Dermis blood vessel endothelial cell (primary cell): ENCODE data around the gene FAM163B. TPM values are rescaled to one million over a fixed set of nuclear protein-coding genes. Genes with fewer than 3 reads are reported as not detected.
A peak's percentile ranks its signal among the peaks of the same experiment; 100 is the strongest.
"Not testable (repeated sequence)": the region's sequence is repeated elsewhere in the genome, so short reads cannot be mapped to it uniquely, and the experiment has no call there.

Experiments
- DNase-seq: peaks from one replicate; pipeline ENCODE4 v3.0.0; 2010
- total RNA-seq: library from RNA; depleted of rRNA; stranded (reverse); fragments of >200 nt; gene quantifications from 2 replicates; pipeline ENCODE4 v1.2.3, GENCODE V29; 2014

Gene FAM163B
- total RNA-seq, 1 donor from 2014 or later = not detected

DNA sequence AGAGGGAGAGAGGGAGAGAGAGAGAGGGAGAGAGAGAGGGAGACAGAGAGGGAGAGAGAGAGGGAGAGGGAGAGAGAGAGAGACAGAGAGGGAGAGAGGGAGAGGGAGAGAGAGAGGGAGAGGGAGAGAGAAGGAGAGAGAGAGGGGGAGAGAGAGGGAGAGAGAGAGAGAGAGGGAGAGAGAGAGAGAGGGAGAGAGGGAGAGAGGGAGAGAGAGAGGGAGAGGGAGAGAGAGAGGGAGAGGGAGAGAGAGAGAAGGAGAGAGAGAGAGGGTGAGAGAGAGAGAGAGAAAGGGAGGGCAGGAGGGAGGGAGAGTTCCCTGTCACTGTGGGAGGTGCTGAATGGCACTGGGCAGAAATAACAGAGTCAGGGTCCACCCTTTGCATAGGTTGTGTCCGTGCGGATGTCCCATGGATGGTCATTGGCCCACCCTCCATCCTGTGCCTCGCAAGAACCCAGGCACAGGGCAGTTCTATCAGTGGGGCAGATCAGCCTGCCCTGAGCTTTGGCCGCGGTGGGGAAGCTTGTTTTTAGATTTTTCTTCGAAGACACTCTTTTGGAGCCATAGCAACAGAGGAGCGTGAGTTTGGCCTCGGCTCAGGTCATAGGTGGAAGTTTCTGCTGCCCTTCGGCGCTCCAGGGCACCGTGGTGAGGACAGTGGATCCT, 44.6 kb downstream of the FAM163B start:
- DNase-seq = no peak

DNA sequence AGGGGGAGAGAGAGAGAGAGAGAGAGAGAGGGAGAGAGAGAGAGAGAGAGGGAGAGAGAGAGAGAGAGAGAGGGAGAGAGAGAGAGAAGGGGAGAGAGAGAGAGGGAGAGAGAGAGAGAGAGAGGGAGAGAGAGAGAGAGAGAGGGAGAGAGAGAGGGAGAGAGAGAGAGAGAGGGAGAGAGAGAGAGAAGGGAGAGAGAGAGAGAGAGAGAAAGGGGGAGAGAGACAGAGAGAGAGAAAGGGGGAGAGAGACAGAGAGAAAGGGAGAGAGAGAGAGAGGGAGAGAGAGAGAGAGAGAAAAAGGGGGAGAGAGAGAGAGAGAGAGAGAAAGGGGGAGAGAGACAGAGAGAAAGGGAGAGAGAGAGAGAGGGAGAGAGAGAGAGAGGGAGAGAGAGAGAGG, 45.4 kb downstream of the FAM163B start:
- not testable (repeated sequence) for DNase-seq

GRCh38 chr9:133563291-133563796, 45.8 kb downstream of the FAM163B start:
- DNase-seq = no peak

GRCh38 chr9:133562611-133563290, 46.4 kb downstream of the FAM163B start:
- no peak for DNase-seq

DNA sequence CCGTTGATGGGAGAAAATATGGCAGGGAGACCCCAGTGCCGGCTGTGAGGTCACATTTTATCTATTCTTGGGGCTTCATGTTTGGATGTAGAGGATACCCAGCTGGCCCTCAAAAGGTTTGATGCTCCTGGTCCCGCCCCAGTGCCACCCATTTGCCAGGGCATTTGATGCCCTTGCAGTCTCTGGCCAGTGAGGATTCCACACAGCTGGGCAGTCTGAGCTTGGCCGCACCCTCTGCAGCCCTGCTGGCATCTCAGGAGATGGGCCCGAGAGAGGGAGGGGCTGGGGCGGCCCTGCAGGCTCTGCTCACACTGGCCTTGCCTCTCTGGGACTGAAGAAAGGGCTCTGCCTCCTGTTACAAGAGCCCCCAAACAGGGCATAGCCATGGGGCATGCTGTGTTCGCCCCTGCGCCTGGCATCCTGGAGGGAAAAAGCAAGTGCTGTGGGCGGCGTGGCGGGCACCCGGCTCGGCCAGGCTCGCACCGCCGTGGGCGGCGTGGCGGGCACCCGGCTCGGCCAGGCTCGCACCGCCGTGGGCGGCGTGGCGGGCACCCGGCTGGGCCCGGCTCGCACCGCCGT, 47.1 kb downstream of the FAM163B start:
- DNase-seq = no peak

DNA sequence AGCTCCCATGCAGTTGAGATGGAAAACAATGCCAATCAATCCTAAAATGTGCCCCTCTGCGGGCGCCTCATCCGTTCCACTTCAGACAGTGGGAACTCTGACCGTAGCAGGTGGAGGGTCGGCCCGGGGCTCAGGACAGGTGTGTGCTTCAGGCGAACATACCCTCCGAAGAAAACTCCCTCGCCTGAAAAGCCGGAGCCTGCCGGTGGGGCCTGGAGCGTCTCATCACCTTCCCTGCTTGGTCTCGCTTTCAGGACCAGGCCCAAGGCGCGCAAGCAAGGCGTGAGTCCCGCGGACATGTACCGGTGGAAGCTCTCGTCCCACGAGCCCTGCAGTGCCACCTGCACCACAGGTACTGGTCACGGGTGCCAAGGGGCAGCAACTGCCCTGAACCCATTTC, 48.2 kb downstream of the FAM163B start:
- no peak for DNase-seq

GRCh38 chr9:133560311-133560710, 48.9 kb downstream of the FAM163B start:
- no peak for DNase-seq

DNA sequence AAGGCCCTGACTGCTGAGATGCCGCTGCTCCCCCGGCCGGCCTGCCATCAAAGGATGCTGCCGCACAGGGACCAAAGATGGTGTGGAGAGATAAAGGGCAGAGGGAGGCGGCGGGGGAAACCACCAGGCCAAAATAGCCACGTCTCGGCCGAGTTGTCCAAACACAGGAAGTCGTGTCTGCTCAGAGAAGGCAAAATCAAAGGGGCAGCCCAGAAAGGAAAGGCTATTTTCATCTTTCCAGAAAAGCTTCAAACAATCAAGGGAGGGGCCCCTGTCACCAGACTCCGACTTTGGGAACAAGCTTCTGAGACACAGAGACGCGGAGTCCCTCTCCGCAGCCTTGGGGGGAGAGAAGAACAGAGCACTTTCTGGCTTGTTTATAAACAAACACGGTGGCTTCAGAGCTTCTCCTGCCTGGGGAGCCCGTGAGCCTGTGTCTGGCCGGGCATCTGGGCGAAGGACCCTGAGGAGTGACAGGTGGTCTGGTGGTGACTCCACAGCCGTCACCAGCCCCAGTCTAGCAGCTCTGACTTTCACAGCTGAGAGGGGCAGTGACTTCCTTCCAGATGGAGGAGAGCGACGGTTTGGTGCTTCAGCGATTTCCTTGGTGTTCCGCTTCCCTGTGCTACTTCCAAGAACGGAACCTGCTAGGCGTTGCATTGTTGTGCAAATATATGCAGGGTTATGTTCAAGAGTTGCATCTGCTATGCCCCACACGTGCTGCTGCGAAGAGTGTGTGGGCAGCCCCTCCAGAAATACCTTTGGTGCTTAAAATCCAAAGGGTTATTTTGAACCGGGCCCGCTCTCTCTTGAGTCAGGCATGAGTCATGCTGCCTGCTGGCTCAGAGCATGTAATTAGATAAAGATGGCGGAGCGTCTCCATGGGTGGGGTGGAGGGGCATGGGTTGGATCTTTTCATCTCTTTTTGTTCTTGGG, 50.7 kb downstream of the FAM163B start:
- peak; percentile 46 for DNase-seq

DNA sequence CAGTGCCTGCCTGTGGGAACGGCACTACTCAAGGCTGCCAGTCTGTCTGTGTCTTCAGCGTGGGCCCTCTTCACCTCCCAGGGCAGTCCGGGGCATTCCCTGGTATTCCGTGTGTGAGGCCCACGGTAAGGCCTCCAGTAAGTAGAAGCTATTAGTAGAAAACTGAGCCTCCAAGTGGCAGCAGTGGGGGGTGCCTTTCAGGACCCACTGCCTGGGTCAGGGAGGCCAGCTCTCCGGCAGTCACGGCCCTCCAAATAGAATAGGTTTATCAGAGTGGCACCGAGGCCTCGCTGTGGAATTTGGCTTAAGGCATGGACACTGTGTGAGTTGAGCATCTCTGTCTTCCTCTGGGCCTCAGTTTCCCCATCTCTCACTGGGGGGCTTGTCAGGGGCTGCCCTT, 51.6 kb downstream of the FAM163B start:
- no peak for DNase-seq

DNA sequence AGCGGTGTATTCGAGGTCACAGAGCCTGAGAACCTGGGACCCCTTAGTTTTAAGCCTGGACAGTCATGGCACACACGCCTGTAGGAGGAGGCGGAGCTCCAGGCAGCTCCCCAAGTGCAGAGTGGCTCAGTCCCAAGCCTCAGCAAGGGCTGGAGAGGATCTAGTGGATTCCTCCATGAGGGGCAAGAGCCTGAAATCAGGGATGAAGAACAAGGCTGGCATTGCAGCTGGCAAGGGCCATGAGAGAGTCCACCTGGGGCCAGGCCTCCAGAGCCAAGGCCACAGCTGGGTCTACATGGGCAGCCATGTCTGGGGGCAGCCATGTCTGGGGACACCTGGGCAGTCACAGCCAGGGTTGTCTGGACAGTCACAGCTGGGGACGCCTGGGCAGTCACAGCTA, 52.8 kb downstream of the FAM163B start:
- no peak for DNase-seq

DNA sequence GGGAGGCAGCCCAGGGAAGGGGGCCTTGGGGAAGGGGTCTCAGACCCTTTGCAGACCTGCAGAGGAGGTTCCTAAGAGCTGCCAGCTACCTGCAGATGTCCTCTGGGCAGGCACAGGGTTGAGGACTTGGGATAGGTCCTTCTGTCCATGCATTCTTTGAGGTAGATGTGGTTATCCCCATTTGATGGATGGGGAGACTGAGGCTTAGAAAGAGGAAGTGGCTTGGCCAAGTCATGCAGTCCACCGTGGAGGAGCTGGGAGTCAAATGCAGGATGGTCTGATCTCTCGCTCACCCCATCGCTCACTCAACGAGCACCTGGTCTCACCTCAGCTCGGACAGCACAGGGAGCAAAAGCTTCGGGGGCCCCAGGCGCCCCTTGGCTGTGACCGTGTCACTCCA, 54.5 kb downstream of the FAM163B start:
- no peak for DNase-seq

GRCh38 chr9:133553973-133554713, 55.0 kb downstream of the FAM163B start:
- DNase-seq = no peak

- no peak for DNase-seq
These were observed 56.1 kb downstream of the FAM163B start for GRCh38 chr9:133553123-133553522.

- DNase-seq = no peak
These were observed 57.0 kb downstream of the FAM163B start for GRCh38 chr9:133552236-133552635.

DNA sequence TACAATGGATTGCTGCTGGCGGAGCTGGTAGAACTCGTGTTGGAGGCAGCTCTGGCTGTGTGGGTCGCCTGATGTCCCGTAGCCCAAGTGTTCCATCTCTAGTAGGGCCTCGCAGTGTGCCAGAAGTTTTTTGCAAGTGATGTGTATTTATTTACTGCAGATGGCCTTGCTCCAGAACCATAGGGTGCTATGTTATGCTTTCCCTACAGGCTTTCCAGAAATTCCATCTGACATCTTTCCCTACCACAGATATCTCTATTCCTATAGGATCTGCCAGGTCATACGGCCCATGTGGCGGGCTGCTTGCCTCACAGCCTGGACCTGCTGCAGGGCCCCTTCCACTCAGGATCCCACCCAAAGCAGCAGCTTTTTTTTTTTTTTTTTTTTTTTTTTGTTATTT, 57.7 kb downstream of the FAM163B start:
- DNase-seq = no peak

DNA sequence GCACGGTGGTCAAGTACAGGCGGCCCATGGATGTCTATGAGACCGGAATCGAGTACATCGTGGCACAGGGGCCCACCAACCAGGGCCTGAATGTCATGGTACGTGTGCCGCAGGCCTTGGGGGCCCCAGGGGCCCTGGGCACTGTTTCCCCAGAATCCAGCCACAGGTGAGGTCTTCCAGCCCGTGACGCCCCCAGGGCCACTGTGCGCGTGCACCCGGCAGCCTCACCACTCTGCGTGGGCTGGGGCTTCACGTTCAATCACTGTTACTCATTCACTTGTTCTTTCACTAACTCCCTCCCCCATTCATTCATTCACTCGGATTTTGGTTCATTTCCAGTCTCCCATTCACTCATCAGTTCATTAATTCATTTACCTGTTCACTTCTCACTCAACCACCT, 62.1 kb downstream of the FAM163B start:
- DNase-seq = no peak

GRCh38 chr9:133546287-133546680, 62.9 kb downstream of the FAM163B start:
- DNase-seq = no peak

- DNase-seq = peak; percentile 63
These were observed 63.5 kb downstream of the FAM163B start for GRCh38 chr9:133545494-133546286.

DNA sequence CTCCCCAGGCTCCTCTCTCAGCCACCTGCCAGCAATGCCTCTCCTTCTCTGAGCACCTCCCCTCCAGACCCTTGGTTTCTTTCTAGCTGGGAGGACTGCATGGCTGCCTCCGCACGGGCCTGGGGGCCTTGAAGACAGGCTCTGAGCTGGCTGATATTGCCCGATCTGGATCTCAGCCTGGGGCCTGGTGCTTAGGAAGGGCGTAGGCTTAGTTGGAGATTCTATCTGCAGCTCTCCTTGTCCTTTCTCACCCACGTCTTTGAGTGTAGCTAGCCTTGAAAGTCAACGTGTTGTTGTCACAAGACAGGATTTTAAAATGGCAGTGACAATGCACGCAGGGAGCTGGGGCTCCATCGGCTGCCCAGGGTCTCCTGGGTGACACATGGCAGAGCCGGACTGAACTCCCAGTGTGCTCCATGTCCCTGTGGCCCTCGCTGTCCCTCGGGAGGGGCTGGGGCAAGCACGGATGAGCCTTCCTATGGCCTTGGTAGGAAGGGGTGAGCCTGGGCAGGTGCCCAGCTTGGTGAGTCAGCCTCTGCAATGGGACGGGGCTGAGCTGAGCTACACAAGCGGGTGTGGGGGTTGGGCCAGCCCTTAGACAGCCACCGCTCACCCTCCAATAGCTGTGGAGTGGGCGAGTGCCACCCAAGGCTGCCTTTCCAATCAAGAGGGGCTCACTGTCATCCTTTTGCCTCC, 65.3 kb downstream of the FAM163B start:
- no peak for DNase-seq

- DNase-seq = no peak
These were observed 67.2 kb downstream of the FAM163B start for GRCh38 chr9:133542002-133542401.

- DNase-seq = no peak
These were observed 68.5 kb downstream of the FAM163B start for GRCh38 chr9:133540698-133541025.
